Measurements from ENCODE around the gene ATG2A. TPM values are rescaled to one million over a fixed set of nuclear protein-coding genes. Genes with fewer than 3 reads are reported as not detected.

The ATG2A gene
- total and polyA plus RNA-seq, 9 of the 15 experiments (the other 6 are each of a cell fraction or from before 2014, with no cell fraction given) = 0.25 to 45.9 (median 5.2) TPM

- TF ChIP-seq HDAC1 (IDR thresholded peaks at IDR 0.05) (peak in 1 of 2 experiments; percentile 17; a peak in 1 of 4 replicates), ZNF57 (CRISPR knock-in tag; IDR thresholded peaks at IDR 0.05) (no peak), FOXJ2 (tag; IDR thresholded peaks at IDR 0.05) (no peak), MYNN (IDR thresholded peaks at IDR 0.05) (no peak), MYNN (CRISPR knock-in tag; IDR thresholded peaks at IDR 0.05) (no peak), ZMIZ1 (IDR thresholded peaks at IDR 0.05; ENCODE audit: low read depth in 2 of 2, low read length in 2 of 2) (no peak), ARNT (IDR thresholded peaks at IDR 0.05) (no peak), SMARCC2 (IDR thresholded peaks at IDR 0.05; ENCODE audit: low read depth) (no peak), ZKSCAN8 (CRISPR knock-in tag; IDR thresholded peaks at IDR 0.05) (no peak), RAD51 (IDR thresholded peaks at IDR 0.05; ENCODE audit: borderline replicate concordance, low read depth) (no peak), ZNF324 (CRISPR knock-in tag; IDR thresholded peaks at IDR 0.05) (no peak), MTF1 (CRISPR knock-in tag; IDR thresholded peaks at IDR 0.05; ENCODE audit: borderline replicate concordance) (no peak), ZC3H11A (IDR thresholded peaks at IDR 0.05; ENCODE audit: low read depth, low read length) (no peak), CSDE1 (IDR thresholded peaks at IDR 0.05) (no peak)
These were observed 620 bp upstream of the ATG2A start (continued) for GRCh38 chr11:64917663-64917995.

Measured in K562 (cell line).